CMK (cell line): ENCODE data around the gene SLC25A28.

Experiments
- DNase-seq: peaks from one replicate; pipeline ENCODE4 v3.0.0-alpha.2; 2010; ENCODE audit warnings: low read depth

Gene SLC25A28

DNA sequence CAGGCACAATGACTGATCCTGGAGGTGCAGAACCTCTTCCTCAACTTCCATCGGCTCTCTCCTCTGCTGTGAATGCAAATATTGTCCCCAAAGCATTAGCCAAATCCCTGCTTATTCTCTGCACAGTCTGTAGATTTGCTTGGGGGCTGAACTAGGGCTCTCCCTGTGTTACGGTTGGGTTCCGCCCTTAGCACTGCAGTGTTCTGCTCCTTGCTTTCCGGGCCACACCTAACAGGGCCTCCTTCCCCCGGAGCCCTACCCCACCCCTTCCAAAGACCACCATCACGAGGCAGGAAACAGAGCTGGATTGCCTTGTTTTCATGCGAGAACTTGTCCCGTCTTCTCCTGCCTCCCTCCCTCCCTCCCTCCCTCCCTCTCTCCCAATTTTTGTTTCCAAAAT lies 36.6 kb downstream of the SLC25A28 start:
- DNase-seq, result no peak

DNA sequence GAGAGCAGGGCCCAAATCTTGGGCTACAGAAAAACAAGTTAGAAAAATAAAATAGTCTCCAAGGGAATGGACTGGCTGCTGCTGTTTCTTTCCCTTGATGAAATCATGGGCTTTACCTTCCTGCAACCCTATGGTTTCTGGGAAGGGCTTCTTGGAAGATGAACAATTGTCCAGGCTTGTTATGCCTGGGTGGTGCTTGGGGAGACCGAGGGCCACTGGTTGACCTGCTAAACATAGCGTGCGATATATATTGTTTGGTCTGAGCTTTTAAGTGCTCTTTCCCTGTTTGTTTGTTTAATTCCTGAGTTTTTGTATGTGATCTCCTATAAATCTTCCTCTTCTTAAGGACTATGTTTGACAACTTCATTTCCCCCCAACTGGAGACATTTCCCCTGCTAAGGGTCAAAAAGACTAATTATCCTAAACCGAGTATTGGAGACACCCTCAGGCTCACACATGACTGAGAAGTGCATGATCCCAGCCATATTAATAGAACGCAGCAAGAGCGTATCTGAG lies 37.9 kb downstream of the SLC25A28 start:
- no peak for DNase-seq

DNA sequence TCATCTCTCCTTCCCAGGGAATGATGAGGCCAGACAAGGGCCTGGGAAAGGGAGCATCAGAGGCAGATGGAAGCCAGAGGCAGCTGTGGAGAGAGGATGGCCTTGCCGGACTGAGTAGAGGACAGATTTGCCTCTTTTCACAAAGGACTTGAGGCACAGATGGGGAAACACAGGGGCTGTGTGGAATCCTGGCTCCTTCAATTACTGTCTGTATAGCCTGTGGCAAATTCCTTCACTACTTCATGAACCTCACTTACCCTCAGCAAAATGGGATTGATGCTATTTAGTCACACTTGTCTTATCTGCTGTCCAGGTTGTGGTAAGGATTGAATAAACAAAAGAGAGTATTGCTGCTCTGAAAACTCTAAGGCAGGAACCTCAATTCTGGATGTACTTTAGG lies 40.3 kb downstream of the SLC25A28 start:
- DNase-seq, result no peak

DNA sequence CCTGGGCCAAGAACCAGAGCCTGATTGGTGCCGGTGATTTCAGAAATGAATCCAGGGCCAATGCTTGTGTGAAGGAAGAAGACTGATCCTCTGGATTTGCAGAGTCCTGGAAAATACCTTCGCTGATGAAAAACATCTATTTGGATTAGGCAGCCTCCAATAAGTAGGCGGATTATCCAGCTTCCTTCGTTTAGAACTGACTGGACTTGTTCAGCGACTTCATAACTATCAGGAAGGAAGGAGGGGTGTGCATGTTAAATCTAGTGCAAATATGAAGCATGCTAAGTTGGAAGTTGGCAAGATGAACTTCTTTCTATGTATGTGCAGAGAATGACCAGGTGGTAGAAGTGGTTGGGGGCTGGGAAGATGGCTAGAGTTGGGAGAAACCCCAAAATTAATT lies 46.4 kb downstream of the SLC25A28 start:
- no peak for DNase-seq

DNA sequence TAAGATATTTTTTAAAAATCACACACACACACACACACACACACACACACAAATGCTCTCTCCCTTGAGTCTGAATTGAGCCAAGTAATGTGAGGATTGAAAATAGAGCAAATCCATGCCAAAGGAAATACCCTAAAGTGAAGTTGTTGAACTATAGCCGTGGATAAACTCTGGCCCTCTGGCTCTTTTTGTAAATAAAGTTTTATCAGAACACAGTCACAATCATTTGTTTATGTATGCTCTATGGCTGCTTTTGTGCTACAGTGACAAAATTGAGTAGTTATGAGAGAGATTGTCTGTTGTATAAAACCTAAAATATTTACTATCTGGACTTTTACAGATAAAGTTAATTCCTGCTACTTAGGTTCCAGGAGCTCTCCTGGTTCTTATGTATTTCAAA lies 48.4 kb downstream of the SLC25A28 start:
- DNase-seq, result no peak

DNA sequence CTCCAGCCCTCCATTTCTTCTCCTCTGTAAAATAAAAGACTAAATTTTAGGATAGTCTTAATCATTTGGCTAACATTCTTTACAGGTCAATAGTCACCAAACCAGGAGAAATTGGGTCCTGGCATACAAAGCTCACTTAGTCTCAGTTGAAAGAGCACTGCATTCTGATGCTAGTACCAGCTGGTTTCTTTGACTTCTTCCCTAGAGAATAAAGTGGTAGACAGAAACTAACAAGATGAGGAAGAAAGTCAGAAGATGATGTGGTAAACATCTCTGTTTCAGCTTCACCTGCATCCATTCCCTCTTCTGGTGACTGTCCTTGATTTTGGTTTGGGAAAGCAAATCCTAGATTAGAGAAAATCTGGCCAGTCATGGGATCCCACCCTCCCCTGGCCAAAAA lies 50.3 kb downstream of the SLC25A28 start:
- DNase-seq, result no peak

DNA sequence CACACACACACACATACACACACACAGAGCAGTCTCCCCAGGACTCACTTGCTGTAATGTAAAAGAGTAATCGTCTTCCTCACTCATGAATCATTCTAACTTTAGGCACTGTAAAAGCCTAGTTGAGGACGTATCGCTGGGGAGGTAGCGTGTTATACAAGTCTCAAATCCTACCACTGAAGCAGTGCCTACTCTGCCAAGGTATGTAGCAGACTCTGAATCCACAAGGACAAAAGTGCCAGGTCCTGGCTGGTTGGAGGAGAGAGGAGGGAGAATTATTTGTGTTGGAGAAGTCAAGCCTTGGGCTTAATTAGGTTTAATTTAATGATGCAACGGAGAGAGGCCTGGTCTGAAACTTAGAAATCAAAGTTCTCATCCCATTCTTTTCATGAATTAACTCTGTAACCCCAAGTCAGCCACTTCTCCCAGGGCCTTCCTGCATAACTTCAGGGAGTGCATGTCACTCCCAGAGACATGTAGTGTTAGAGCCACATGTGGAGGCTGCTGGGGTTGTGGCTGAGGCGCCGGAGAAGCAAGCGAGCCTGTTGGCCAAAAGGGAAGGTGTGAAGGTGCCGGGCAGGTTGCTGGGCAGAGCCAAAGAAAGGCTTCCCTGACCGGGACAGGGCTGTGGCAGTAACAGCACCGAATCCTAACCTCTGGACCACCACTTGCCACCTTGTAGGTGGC lies 50.8 kb downstream of the SLC25A28 start:
- DNase-seq, result no peak

DNA sequence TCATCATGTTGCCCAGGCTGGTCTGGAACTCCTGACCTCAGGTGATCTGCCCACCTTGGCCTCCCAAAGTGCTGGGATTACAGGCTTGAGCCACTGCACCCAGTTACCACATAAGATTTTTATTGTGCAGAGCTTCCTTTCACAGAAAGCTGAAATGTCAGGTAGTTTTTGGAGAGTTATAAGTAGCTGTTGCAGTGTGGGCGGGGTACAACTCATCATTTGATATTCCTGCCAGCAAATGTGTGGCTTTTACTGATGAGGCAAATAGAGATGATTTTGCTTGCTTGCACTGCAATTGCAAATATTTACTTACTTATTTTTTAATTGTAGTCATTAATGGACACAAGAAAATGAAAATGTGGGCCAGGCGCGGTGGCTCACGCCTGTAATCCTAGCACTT lies 55.1 kb downstream of the SLC25A28 start:
- no peak for DNase-seq

DNA sequence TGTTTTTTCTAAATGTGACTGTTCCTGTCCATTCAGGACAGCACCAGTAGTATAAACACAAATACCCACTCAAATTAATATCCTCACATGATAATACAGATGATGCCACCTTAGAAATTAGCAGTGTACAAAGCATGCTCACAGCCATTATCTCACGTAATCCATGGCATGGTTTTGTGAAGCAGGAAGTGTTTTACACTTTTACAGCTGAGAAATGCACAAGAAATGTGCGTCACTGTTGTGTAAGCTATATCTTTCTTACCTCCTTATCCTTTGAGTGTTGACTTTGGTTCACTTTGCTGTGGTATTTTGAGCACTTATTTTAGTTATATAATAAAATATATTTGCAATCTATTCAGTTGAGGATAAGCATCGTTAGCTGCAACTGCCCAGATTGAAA lies 55.9 kb downstream of the SLC25A28 start:
- DNase-seq, result no peak

DNA sequence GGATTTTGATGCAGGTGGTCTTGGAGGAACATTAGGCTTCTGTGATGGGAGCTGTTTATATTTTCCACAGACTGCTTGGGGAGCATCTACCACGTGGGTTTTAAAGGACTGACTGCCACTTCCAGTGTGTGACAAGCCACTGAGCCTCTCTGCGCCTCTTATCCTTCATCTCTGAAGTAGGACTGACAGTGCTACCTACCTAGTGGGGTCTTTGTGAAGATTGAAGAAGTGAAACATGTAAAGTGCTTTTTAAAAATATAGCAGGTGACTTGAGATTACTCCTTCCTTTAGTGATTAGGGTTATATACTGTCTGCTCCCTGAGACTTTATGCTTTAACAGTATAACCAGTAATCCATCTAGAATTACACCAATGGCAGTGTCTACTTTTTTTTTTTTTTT lies 57.6 kb downstream of the SLC25A28 start:
- DNase-seq, result no peak
